COLO829 (cell line): Measurements from ENCODE around the gene CFAP410.

Experiments
- DNase-seq: peaks from one replicate; pipeline ENCODE4 v3.0.0; 2012; ENCODE audit warnings: low spot score

CFAP410 gene

GRCh38 chr21:44338971-44339910, at the start of gene CFAP410:
CFAP410 (minus strand) TSS chr21:44339390; CDS start chr21:44339194, 196 bp downstream.
- DNase-seq: peak; percentile 85

GRCh38 chr21:44384968-44385367, 45.8 kb upstream of the CFAP410 start:
- no peak for DNase-seq

DNA sequence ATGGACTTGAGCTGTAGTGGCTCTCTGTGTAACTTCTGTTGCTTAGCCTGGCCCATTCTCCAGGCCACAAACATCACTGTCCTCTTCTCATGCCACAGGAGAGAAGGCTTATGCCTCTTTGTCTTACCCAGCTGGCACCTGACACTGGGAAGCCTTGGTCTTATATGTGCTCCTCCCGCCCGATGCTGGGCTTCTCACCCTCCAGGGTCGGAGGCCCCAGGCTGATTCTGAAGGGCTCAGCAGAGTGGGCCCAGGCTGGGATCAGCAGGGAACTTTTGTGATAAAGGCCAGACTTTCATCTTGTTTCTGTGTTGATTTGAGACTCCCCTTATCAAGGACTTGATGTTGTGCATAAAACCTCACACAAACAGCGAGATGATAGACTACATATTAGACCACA, 44.0 kb upstream of the CFAP410 start:
- DNase-seq: no peak

DNA sequence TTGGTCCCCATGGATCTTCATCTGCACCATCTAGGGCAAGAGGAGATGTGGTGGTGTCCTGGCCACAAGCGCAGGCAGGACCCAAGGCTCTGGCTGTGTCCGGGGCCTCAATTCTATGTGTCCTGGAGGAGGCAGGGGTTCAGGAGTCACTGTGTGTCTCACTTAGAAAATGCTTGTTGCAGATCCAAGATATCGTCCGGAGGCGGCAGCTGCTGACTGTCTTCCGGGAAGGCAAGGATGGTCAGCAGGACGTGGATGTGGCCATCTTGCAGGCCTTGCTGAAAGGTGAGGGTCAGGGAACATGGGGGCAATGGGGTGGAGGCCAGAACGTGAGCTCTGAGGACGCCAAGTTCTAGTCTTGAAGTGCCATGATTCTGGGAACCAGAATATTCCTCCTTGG, 43.3 kb upstream of the CFAP410 start:
- no peak for DNase-seq

GRCh38 chr21:44381874-44382273, 42.7 kb upstream of the CFAP410 start:
- DNase-seq: no peak

DNA sequence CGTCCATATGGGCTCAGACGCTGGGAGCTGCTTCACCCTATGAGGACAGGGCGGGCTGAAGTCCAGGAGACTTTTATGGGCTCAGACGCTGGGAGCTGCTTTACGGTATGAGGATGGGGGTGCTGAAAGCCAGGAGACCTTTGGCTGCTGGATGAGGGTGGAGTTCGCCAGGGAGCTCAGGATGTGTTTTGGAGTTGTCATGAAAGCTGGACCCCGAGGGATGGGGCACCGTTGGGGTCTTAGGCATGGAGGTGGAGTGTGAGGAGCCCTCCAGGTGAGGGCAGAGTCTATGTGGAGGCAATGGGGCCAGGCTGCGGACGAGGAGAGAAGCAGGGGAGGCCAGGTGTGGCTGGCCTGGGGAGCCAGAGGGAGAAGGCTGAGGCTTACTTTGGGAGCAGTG, 41.7 kb upstream of the CFAP410 start:
- DNase-seq: no peak

DNA sequence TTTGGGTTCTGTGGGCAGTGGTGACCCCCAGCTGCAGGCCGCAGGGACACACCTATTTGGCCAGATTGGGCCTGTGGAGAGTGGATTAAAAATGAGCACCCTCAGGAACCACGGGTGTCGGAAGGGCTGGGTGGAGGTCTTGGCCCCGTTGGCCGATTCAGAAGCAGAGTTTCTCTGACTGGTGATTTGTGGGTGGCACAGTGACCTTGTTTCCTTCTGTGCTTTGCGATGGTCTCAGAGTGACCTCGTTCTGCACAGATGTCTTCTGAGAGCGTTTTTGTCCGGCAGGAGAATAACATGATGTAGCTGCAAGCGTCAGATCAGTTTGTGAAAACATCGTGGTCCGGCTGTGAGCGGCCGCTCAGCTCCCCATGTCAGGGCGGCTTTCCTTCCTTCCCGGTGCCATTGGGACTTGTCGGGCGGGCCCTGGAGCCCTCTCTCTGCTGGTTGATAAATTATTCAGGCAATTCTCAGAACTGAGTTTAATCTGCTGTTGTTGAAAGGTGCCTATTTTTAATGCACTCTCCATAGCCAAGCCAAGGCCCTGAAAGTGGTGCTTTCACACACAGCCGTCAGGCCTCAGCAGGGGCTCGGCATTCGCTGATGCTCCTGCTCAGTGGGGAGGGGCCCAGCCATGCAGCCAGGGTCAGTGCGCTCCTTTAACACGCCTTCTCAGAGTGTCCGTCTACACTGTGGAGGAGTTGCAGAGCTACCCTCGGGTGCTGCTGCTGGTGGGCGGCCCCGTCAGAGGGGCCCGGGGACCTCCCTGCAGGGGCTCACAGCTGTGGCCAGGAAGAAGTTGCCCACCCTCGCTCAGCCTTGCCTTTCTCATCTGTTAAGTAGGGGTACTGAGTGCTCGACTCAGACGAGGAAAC, 41.0 kb upstream of the CFAP410 start:
- no peak for DNase-seq

- DNase-seq: no peak
Observed at GRCh38 chr21:44379515-44379848, 40.3 kb upstream of the CFAP410 start.

DNA sequence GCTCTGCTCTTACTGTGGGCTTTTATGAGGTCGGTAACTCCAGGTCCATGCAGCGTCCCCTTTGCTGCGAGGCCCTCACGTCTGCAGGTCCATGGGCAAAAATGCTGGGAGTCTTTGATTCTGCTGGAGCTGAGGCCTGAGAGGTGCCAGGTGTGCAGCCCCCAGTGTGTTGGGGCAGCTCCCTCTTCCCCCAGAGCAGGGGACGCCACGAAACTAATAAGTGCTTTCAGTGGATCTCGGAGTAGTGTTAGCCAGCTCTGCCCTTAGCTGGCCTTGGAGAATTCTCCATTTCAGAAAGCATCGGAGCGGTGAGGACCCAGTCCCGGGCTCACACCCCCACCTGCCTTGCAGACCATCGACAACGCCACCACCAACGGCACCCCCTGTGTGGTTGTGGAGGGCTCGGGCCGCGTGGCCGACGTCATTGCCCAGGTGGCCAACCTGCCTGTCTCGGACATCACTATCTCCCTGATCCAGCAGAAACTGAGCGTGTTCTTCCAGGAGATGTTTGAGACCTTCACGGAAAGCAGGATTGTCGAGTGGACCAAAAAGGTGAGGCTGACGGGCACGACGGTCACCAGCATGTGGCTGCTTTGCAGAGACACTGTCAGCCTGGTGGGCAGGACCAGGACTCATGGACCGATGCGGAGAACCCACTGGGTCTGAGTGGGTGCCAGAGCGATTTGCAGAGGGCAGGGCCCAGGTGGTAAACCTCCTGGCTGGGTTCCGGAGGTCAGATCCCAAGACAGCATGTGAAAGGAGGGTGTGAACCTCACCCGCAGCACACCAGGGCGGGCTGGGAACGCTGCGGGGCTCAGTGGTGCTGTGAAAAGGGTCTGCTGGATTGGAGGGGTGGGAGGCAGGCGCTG, 39.7 kb upstream of the CFAP410 start:
- no peak for DNase-seq

DNA sequence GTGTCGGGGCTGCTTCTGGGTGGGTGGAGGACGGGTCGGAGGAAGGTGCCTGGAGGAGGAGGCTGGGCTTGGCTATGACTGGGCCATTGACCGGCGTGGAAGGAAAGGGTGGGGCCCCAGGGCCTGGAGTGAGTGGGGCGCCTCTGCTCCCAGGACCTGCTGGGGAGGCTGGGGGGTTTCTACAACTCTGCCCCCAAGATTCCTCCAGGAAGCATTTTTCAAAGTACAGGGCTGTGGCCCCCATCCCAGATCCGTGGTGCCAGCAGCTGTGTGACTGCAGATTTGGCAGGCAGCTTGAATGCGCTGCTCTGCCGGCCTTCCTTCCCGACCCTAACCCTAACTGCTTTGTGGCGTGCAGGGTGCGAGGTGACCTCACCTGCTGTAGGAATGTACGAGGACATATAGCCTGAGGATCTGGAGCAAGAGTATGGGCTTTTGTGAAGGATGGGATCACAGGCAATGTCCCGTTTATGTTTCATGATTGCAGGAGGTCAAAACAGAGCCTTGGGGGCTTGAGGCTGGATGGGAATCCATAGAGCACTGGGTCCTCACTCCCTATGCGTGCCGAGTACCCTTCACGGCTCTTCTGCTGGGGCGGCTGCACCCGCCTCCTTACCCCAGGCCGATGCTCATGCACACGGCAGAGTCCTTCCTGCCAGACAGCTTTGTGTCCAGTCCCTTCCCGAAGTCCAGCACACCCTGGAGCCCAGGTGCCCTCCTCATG, 38.9 kb upstream of the CFAP410 start:
- DNase-seq: no peak

GRCh38 chr21:44377201-44377921, 38.2 kb upstream of the CFAP410 start:
- DNase-seq: no peak

DNA sequence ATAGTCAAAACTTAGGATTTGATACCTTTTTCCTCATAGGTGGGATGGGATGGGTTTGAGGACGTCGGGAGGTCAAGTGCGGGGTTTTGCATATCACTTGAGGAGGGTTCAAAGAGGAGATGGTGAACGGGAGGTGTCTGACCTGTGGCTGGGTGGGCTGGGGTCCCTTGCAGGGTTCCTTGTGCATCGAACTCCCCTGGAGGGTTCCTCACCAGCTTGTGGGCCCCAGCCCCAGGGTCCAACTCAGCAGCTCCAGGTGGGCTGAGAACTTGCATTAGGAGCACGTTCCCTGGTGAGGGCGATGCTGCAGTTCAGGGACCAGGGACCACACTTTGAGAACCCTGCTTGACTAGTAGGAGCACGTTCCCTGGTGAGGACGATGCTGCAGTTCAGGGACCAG, 37.4 kb upstream of the CFAP410 start:
- no peak for DNase-seq

GRCh38 chr21:44375761-44376241, 36.6 kb upstream of the CFAP410 start:
- no peak for DNase-seq

DNA sequence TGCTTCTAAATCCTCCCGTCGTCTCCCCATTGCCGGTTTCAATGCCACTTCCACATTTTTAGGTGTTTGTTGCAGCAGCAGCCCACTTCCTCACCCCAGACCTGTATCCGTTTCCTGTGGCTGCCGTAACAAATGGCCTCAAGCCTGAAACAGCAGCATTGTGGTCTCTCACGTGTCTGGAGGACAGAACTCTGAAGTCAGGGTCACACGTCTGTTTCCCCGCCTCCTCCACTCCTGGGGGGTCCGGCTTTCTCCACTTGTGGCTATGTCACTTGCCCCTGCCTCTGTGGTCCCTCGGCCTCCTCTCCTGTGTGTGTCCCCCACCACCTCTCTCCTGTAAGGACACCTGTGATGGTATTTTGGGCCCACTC, 36.1 kb upstream of the CFAP410 start:
- no peak for DNase-seq

DNA sequence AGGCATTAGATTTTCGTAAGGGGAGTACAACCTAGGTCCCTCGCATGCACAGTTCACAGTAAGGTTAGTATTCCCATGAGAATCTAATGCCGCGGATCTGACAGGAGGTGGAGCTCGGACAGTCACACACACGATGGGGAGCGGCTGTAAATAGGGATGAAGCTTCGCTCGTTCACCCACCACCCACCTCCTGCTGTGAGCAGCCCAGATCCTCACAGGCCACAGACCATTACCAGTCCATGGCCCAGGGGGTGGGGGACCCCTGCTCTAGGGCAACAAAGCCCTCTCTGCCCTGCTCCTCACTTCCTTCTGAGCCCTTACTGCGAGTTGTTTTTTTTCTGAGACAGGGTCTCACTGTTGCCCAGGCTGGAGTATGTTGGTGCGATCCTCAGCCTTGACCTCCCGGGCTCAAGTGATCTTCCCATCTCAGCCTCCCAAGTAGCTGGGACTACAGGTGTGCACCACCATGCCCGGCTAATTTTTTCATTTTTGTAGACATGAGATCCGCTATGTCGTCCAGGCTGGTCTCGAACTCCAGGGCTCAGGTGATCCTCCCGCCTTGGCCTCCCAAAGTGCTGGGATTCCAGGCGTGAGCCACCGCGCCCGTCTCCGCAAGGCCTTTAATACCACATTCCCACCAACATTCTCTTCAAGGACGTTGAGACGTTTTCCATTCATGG, 35.6 kb upstream of the CFAP410 start:
- no peak for DNase-seq

- DNase-seq: no peak
Observed at GRCh38 chr21:44372616-44373015, 33.4 kb upstream of the CFAP410 start.

DNA sequence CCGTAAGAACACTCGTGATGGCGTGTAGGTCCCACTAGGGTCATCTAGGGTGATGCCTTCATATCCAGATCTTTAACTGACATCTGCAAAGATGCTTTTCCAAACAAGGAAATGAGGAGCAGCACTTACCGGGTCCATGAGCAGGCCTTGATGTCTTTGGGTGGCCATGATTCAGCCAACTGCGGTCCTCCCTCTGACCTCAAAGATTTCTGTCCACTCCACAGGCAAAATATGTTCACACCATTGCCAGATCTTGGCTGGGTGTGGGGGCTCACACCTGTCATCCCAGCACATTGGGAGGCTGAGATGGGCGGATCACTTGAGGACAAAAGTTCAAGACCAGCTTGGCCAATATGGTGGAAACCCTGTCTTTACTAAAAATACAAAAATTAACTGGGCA, 32.4 kb upstream of the CFAP410 start:
- no peak for DNase-seq

DNA sequence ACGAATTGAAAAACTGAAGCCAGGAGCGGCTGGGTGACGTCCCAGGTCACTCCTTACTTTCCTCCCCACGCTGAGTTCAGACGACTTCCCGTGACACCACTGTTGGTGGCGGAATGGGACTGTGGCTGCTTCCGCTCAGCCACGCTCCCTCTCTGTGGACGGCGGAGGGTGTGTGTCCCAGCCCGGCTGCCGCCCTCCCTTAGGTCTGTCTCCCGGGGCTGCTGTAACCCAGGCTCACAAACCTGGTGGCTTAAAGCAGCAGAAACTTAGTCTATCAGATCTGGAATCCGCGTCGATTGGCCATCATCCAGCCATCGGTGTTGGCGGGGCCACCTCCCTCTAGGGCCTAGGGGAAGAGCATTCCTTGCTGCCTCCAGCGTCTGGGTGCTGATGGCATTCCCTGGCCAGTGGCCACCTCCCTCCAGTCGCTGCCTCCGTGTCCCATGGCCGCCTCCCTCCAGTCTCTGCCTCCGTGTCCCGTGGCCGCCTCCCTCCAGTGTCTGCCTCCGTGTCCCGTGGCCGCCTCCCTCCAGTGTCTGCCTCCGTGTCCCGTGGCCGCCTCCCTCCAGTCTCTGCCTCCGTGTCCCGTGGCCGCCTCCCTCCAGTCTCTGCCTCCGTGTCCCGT, 31.7 kb upstream of the CFAP410 start:
- DNase-seq: no peak

DNA sequence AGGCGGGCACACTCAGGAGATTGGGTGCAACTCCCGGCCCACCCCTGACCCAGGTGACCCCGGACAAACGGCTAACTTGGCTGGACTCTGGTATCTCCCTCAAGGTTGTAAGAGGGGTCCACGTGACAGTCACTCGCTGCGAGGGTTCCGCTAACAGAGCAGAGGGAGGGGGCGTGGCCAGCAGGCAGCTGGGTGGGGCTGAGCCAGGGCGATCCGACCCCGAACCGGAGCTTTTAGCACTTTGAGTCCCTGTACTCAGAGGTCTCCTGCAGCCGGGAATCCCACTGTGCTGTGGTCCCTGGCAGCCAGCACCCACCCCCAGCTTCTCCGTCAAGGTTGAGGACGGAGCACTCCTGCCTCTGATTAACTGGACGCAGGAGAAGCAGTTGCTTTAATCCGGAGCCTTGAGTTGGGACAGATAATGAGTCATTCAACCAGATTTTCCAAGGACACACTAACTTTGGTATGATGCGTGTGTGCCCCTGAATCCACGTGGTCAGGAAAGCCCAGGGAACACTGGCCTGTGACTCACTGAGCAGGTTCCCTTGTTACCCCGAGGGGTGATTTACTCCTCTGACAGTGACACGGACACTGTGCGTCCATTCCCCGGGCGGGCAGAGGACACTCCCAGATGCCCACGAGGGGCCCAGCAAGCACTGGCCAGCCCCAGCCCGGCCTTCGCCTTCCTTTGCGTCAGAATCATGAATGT, 31.0 kb upstream of the CFAP410 start:
- DNase-seq: peak; percentile 20
